K562 (cell line): Measurements from ENCODE around the gene GRIPAP1. TPM values are rescaled to one million over a fixed set of nuclear protein-coding genes. Genes with fewer than 3 reads are reported as not detected.

Source experiments
- CBFA2T2 ChIP-seq: fragments of 450-650 bp; conservative IDR thresholded peaks from 2 replicates; pipeline ENCODE4 v1.6.1; 2017; ENCODE audit warnings: mild to moderate bottlenecking
- CBFA2T3 ChIP-seq: fragments of 450-650 bp; IDR thresholded peaks from 2 replicates; pipeline ENCODE4 v1.6.1; 2017
- CCNT2 ChIP-seq: IDR thresholded peaks from 2 replicates; pipeline ENCODE4 v1.6.1; 2011; ENCODE audit warnings: borderline replicate concordance, low read depth, mild to moderate bottlenecking, moderate library complexity, mixed read lengths, low read length; ENCODE audit not compliant: insufficient read length; ENCODE audit errors: extremely low read depth
- E2F5 ChIP-seq: sonication (generic); formaldehyde crosslinking; IDR thresholded peaks from 2 replicates; pipeline ENCODE4 v1.8.0; 2022; ENCODE audit warnings: mild to moderate bottlenecking, missing genetic modification reagents
- EZH2 ChIP-seq: IDR thresholded peaks from 2 replicates; pipeline ENCODE4 v1.6.1; 2012; ENCODE audit warnings: low read depth, mild to moderate bottlenecking, inconsistent platforms, low read length, borderline replicate concordance
- HDAC2 ChIP-seq: fragments of 450-650 bp; IDR thresholded peaks from 2 replicates; pipeline ENCODE4 v1.6.1; 2016; ENCODE audit warnings: mild to moderate bottlenecking
- IRF9 ChIP-seq: fragments of 450-650 bp; IDR thresholded peaks from 2 replicates; pipeline ENCODE4 v1.6.1; 2016; ENCODE audit warnings: missing biosample characterization, missing genetic modification characterization
- KDM2B ChIP-seq: fragments of 250-450 bp; sonication (Bioruptor Pico); IDR thresholded peaks from 2 replicates; pipeline ENCODE4 v1.8.0; 2021; ENCODE audit warnings: mild to moderate bottlenecking, moderate library complexity
- MITF ChIP-seq: IDR thresholded peaks from 2 replicates; pipeline ENCODE4 v1.6.1; 2014; ENCODE audit warnings: antibody characterized with exemption
- NEUROD1 ChIP-seq: fragments of 150-350 bp; IDR thresholded peaks from 2 replicates; pipeline ENCODE4 v1.6.1; 2014; ENCODE audit warnings: borderline replicate concordance, low read length, low read depth; ENCODE audit not compliant: partially characterized antibody
- RREB1 ChIP-seq: fragments of 250-450 bp; sonication (Bioruptor Pico); IDR thresholded peaks from 2 replicates; pipeline ENCODE4 v1.4.0; 2020
- ZNF445 ChIP-seq: fragments of 250-450 bp; sonication (Bioruptor Pico); IDR thresholded peaks from 2 replicates; pipeline ENCODE4 v1.4.0; 2020; ENCODE audit warnings: low read depth, mild to moderate bottlenecking, moderate library complexity
- ZNF655 ChIP-seq: fragments of 250-450 bp; sonication (Bioruptor Pico); IDR thresholded peaks from 2 replicates; pipeline ENCODE4 v1.5.0; 2021
- polyA plus RNA-seq, 8 experiments: library from polyadenylated mRNA; depleted of rRNA in 4 of 8; stranded (reverse) in 5 of 8; unstranded in 3 of 8; fragments of >200 nt; fragmentation: Nextera tagmentation in 2 of 8; fragmentation: Illumina TruSeq in 1 of 8; extraction: Ambion mirVana in 2 of 8; extraction: Trizol in 1 of 8; gene quantifications; 2 replicates each; pipeline versions ENCODE4 v1.2.1 to v1.2.3, GENCODE V29; 2011 to 2014; ENCODE audit warnings: inconsistent platforms in 1 of 8, missing spikeins in 1 of 8
- total RNA-seq, 7 experiments: library from RNA; depleted of rRNA in 6 of 7; stranded (reverse); fragments of >200 nt in 6 of 7; fragmentation: Illumina TruSeq in 2 of 7; extraction: Trizol in 2 of 7; gene quantifications; 2 replicates each; pipeline versions ENCODE4 v1.2.1 to v1.2.3, GENCODE V29; 2011 to 2021; ENCODE audit warnings: low replicate concordance in 1 of 7

GRIPAP1 gene
- total and polyA plus RNA-seq, 9 of the 15 experiments (the other 6 are each of a cell fraction or from before 2014, with no cell fraction given): 4.1 to 41.6 (median 24.0) TPM

GRCh38 chrX:48937054-48937907, 64.8 kb downstream of the GRIPAP1 start (continued):
- TF ChIP-seq ZNF655 (CRISPR knock-in tag): no peak
- no peak for TF ChIP-seq E2F5 (CRISPR knock-in tag)
- no peak for TF ChIP-seq RREB1 (CRISPR knock-in tag)
- peak; percentile 60; the same call in 1 of the 2 replicates for TF ChIP-seq CBFA2T3
- TF ChIP-seq KDM2B (CRISPR knock-in tag): no peak
- peak; percentile 58 for TF ChIP-seq CBFA2T2
- no peak for TF ChIP-seq NEUROD1
- no peak for TF ChIP-seq ZNF445 (CRISPR knock-in tag)
- TF ChIP-seq EZH2: no peak
- no peak for TF ChIP-seq IRF9 (tag)
- peak; percentile 71 for TF ChIP-seq CCNT2
- no peak; the same call in 1 of the 2 replicates for TF ChIP-seq HDAC2
- TF ChIP-seq MITF: peak; percentile 94
